HG03378 (cell line): ENCODE results near the gene ABCB7.
"Not testable (repeated sequence)": the region's sequence is repeated elsewhere in the genome, so short reads cannot be mapped to it uniquely, and the experiment has no call there.

Experiments
- ATAC-seq: cut with Tn5 transposase; IDR thresholded peaks from one replicate; pipeline ENCODE4 v1.9.1; 2021; ENCODE audit warnings: mild to moderate bottlenecking, moderate library complexity; ENCODE audit not compliant: unreplicated experiment

Gene ABCB7

GRCh38 chrX:75155827-75156525, at the start of gene ABCB7:
TSS of gene ABCB7 (minus strand) at chrX:75156283. CDS start at chrX:75156272, 11 bp downstream.
- peak; percentile 87 for ATAC-seq

- ATAC-seq = not testable (repeated sequence)
These were observed 32.5 kb upstream of the ABCB7 start for GRCh38 chrX:75188415-75189206.

GRCh38 chrX:75181721-75182120, 25.6 kb upstream of the ABCB7 start:
- no peak for ATAC-seq

GRCh38 chrX:75179536-75180293, 23.6 kb upstream of the ABCB7 start:
- not testable (repeated sequence) for ATAC-seq

- ATAC-seq = not testable (repeated sequence)
These were observed 16.3 kb upstream of the ABCB7 start for GRCh38 chrX:75172257-75172890.

GRCh38 chrX:75158054-75158453, 2.0 kb upstream of the ABCB7 start:
- ATAC-seq = no peak

- ATAC-seq = no peak
These were observed 455 bp upstream of the ABCB7 start for GRCh38 chrX:75156531-75156945.

- ATAC-seq = peak; percentile 27
These were observed 646 bp downstream of the ABCB7 start for GRCh38 chrX:75155447-75155826.

- no peak for ATAC-seq
These were observed 1.2 kb downstream of the ABCB7 start for GRCh38 chrX:75154871-75155270.

GRCh38 chrX:75151827-75152592, 4.1 kb downstream of the ABCB7 start:
- ATAC-seq = no peak

- ATAC-seq = no peak
These were observed 6.4 kb downstream of the ABCB7 start for GRCh38 chrX:75149654-75150053.

- ATAC-seq = no peak
These were observed 23.4 kb downstream of the ABCB7 start for GRCh38 chrX:75132672-75133071.

GRCh38 chrX:75131973-75132627, 24.0 kb downstream of the ABCB7 start:
- no peak for ATAC-seq

GRCh38 chrX:75129069-75129468, 27.0 kb downstream of the ABCB7 start:
- not testable (repeated sequence) for ATAC-seq

GRCh38 chrX:75118296-75118695, 37.8 kb downstream of the ABCB7 start:
- ATAC-seq = no peak

GRCh38 chrX:75115707-75116413, 40.2 kb downstream of the ABCB7 start:
- ATAC-seq = no peak

GRCh38 chrX:75114638-75115037, 41.4 kb downstream of the ABCB7 start:
- ATAC-seq = no peak

- no peak for ATAC-seq
These were observed 42.4 kb downstream of the ABCB7 start for GRCh38 chrX:75113664-75114063.

GRCh38 chrX:75107863-75108509, 48.1 kb downstream of the ABCB7 start:
- no peak for ATAC-seq
